Activated T-cell treated with anti-CD3 and anti-CD28 coated beads, Interleukin-2, amount 50 U/mL, for 72 hours (primary cell): ENCODE results near the gene MRAP2. TPM values are rescaled to one million over a fixed set of nuclear protein-coding genes. Genes with fewer than 3 reads are reported as not detected.

Experiments used
- ATAC-seq, 2 donors: fragments of 150-1000 bp; cut with Tn5 transposase; replicated peaks in 1 of 2; 2 replicates each; pipeline ENCODE4 v1.10.0; 2021; ENCODE audit warnings: moderate library complexity in 2 of 2, mild to moderate bottlenecking in 1 of 2
- DNase-seq, 2 donors: peaks; one replicate each; pipeline ENCODE4 v3.0.0; 2021 to 2022; ENCODE audit warnings: mixed read lengths in 1 of 2
- H3K27ac Mint-ChIP-seq: one replicate; pipeline ENCODE4 v1.8.0; 2022; ENCODE audit warnings: mild to moderate bottlenecking, moderate library complexity, mixed read lengths
- H3K27me3 Mint-ChIP-seq: one replicate; pipeline ENCODE4 v1.8.0; 2022; ENCODE audit warnings: low read depth, mixed read lengths
- H3K36me3 Mint-ChIP-seq, 2 donors: one replicate each; pipeline ENCODE4 v1.8.0; 2022; ENCODE audit warnings: mixed read lengths in 2 of 2, mild to moderate bottlenecking in 1 of 2; ENCODE audit not compliant: insufficient read depth in 2 of 2
- H3K4me1 Mint-ChIP-seq: one replicate; pipeline ENCODE4 v1.8.0; 2022; ENCODE audit warnings: low read depth, mixed read lengths
- H3K4me3 Mint-ChIP-seq, 2 donors: one replicate each; pipeline ENCODE4 v1.8.0; 2022; ENCODE audit warnings: mild to moderate bottlenecking in 2 of 2, mixed read lengths in 2 of 2, moderate library complexity in 2 of 2
- H3K9me3 Mint-ChIP-seq, 2 donors: one replicate each; pipeline ENCODE4 v1.8.0; 2022; ENCODE audit warnings: mixed read lengths in 2 of 2
- total RNA-seq, 2 donors: library from RNA; stranded (reverse); gene quantifications; one replicate each; pipeline ENCODE4 v1.2.3, GENCODE V29; 2022

MRAP2 gene
- total RNA-seq, 2 donors from 2014 or later, result not detected

GRCh38 chr6:84136364-84137050 is 102.9 kb downstream of the MRAP2 start:
- no peak overlapping the region for H3K27ac Mint-ChIP-seq
- H3K4me3 Mint-ChIP-seq, result no peak overlapping the region
- no peak for ATAC-seq
- H3K36me3 Mint-ChIP-seq, result peaks cover 6 to 18% of the 10 kb centered on the region in 2 donors
- no peak for DNase-seq
- H3K27me3 Mint-ChIP-seq, result no peaks in the 10 kb centered on the region
- peaks cover 5% of the 10 kb centered on the region in 2 donors for H3K9me3 Mint-ChIP-seq
- no peaks in the 10 kb centered on the region for H3K4me1 Mint-ChIP-seq

- H3K4me1 Mint-ChIP-seq, result no peaks in the 10 kb centered on the region
- no peak overlapping the region for H3K4me3 Mint-ChIP-seq
- H3K27me3 Mint-ChIP-seq, result no peaks in the 10 kb centered on the region
- ATAC-seq (no peak), DNase-seq (no peak)
- H3K36me3 Mint-ChIP-seq, result peaks cover 6 to 18% of the 10 kb centered on the region in 2 donors
- H3K27ac Mint-ChIP-seq, result no peak overlapping the region
- H3K9me3 Mint-ChIP-seq, result peaks cover 4 to 5% of the 10 kb centered on the region in 2 donors
Observed at GRCh38 chr6:84137051-84137375, 103.4 kb downstream of the MRAP2 start.

- ATAC-seq, result no peak
- DNase-seq, result no peak
- peaks cover 2 to 10% of the 10 kb centered on the region in 2 donors for H3K36me3 Mint-ChIP-seq
- no peak overlapping the region for H3K27ac Mint-ChIP-seq
- H3K9me3 Mint-ChIP-seq, result no peaks in the 10 kb centered on the region
- no peaks in the 10 kb centered on the region for H3K4me1 Mint-ChIP-seq
- no peaks in the 10 kb centered on the region for H3K27me3 Mint-ChIP-seq
- H3K4me3 Mint-ChIP-seq, result no peak overlapping the region
Observed at GRCh38 chr6:84137989-84138575, 104.5 kb downstream of the MRAP2 start.

- no peak overlapping the region for H3K4me3 Mint-ChIP-seq
- no peaks in the 10 kb centered on the region for H3K4me1 Mint-ChIP-seq
- no peaks in the 10 kb centered on the region for H3K9me3 Mint-ChIP-seq
- no peak overlapping the region for H3K27ac Mint-ChIP-seq
- ATAC-seq (no peak), DNase-seq (no peak)
- no peaks in the 10 kb centered on the region for H3K27me3 Mint-ChIP-seq
- peaks cover 2 to 9% of the 10 kb centered on the region in 2 donors for H3K36me3 Mint-ChIP-seq
Observed at GRCh38 chr6:84139311-84139710, 105.7 kb downstream of the MRAP2 start.

Other genes starting within 250 kb of the MRAP2 start
- gene RIPPLY2, start 180.4 kb upstream of the MRAP2 start, total RNA-seq, result not detected
- gene CYB5R4, start 174.1 kb upstream of the MRAP2 start, total RNA-seq, result 10 to 100 TPM; 26.7 to 32.0 TPM
- 1 to 10 TPM; 3.5 to 5.6 TPM for gene CEP162, start 193.9 kb downstream of the MRAP2 start, total RNA-seq